Keratinocyte (primary cell): ENCODE data around the gene PLAAT4. TPM values are rescaled to one million over a fixed set of nuclear protein-coding genes. Genes with fewer than 3 reads are reported as not detected.

Experiments used
- DNase-seq: peaks from one replicate; pipeline ENCODE4 v3.0.0-alpha.2; 2011; ENCODE audit warnings: low read depth, missing footprints, low spot score
- FAIRE-seq: peaks from 2 replicates; lab custom pipeline; 2011; peaks lifted over from hg19 to GRCh38; lab: Jason Lieb, UNC
- H2AFZ ChIP-seq: 2 replicates; pipeline ENCODE4 v1.6.0; 2012; ENCODE audit warnings: low read length, control low read depth, inconsistent platforms; ENCODE audit not compliant: control insufficient read depth
- H3K27ac ChIP-seq: 2 replicates; pipeline ENCODE4 v1.5.1; 2011; ENCODE audit warnings: low read length; ENCODE audit not compliant: control insufficient read depth, insufficient read depth
- H3K27me3 ChIP-seq: 3 replicates; pipeline ENCODE4 v1.6.0; 2011; ENCODE audit warnings: low read length; ENCODE audit not compliant: control insufficient read depth, insufficient read depth; ENCODE audit errors: extremely low read depth
- H3K36me3 ChIP-seq, 2 experiments: 2 replicates in 1 of 2; 3 replicates in 1 of 2; pipeline ENCODE4 v1.5.1; 2011; ENCODE audit warnings: low read length in 2 of 2, mild to moderate bottlenecking in 1 of 2; ENCODE audit not compliant: control insufficient read depth in 2 of 2, insufficient read depth in 2 of 2; ENCODE audit errors: extremely low read depth in 1 of 2
- H3K4me1 ChIP-seq: 3 replicates; pipeline ENCODE4 v1.5.1; 2011; ENCODE audit warnings: low read length; ENCODE audit not compliant: control insufficient read depth, insufficient read depth; ENCODE audit errors: extremely low read depth
- H3K4me2 ChIP-seq: 3 replicates; pipeline ENCODE4 v1.6.0; 2011; ENCODE audit warnings: low read depth, low read length; ENCODE audit not compliant: control insufficient read depth, insufficient read depth; ENCODE audit errors: extremely low read depth
- H3K4me3 ChIP-seq, 3 experiments: fragments of 200-600 bp in 1 of 3; sonication (generic) in 1 of 3; 2 replicates in 2 of 3; 3 replicates in 1 of 3; pipeline ENCODE4 v1.5.1; 2011 to 2016; ENCODE audit warnings: low read length in 3 of 3, mild to moderate bottlenecking in 3 of 3, control low read depth in 2 of 3, inconsistent platforms in 1 of 3, low read depth in 1 of 3, mixed read lengths in 1 of 3, mixed run types in 1 of 3, moderate library complexity in 1 of 3; ENCODE audit not compliant: control insufficient read depth in 2 of 3, insufficient read depth in 2 of 3; ENCODE audit errors: extremely low read depth in 1 of 3
- H3K79me2 ChIP-seq: 2 replicates; pipeline ENCODE4 v1.6.0; 2012; ENCODE audit warnings: low read length; ENCODE audit not compliant: control insufficient read depth, insufficient read depth
- H3K9ac ChIP-seq: 3 replicates; pipeline ENCODE4 v1.6.0; 2011; ENCODE audit warnings: low read length; ENCODE audit not compliant: control insufficient read depth, insufficient read depth; ENCODE audit errors: extremely low read depth
- H3K9me1 ChIP-seq: 3 replicates; pipeline ENCODE4 v1.6.0; 2011; ENCODE audit warnings: low read length; ENCODE audit not compliant: control insufficient read depth, insufficient read depth; ENCODE audit errors: extremely low read depth
- H3K9me3 ChIP-seq: 2 replicates; pipeline ENCODE4 v1.5.1; 2012; ENCODE audit warnings: low read depth, low read length; ENCODE audit not compliant: control insufficient read depth
- H4K20me1 ChIP-seq: 3 replicates; pipeline ENCODE4 v1.6.0; 2011; ENCODE audit warnings: low read length; ENCODE audit not compliant: control insufficient read depth, insufficient read depth; ENCODE audit errors: extremely low read depth
- CTCF ChIP-seq, 3 experiments: IDR thresholded peaks in 1 of 3; conservative IDR thresholded peaks in 1 of 3; optimal IDR thresholded peaks in 1 of 3; 2 replicates in 2 of 3; 3 replicates in 1 of 3; pipeline versions ENCODE3 to v1.5.1; 2011; ENCODE audit warnings: low read length in 3 of 3, mild to moderate bottlenecking in 3 of 3, moderate library complexity in 2 of 3, control low read depth in 1 of 3, inconsistent platforms in 1 of 3; ENCODE audit not compliant: insufficient read depth in 2 of 3; ENCODE audit errors: extremely low read depth in 1 of 3
- EZH2 ChIP-seq: IDR thresholded peaks from one replicate; pipeline ENCODE4 v1.6.1; 2012; ENCODE audit warnings: inconsistent platforms, mild to moderate bottlenecking, low read length, moderate library complexity
- dilution Hi-C: fragments of 300-500 bp; cut with MboI; formaldehyde crosslinking; loops from one replicate; pipeline ENCODE4 v1.7.0; 2020; ENCODE audit warnings: low sequenced_read_pairs; ENCODE audit not compliant: extremely low pct_ligation_motif_present
- polyA plus RNA-seq, 5 experiments: library from polyadenylated mRNA; depleted of rRNA in 3 of 5; stranded (reverse) in 3 of 5; stranded (forward) in 1 of 5; unstranded in 1 of 5; fragments of >200 nt; gene quantifications; 1 replicate in 1 of 5; 2 replicates in 3 of 5; 3 replicates in 1 of 5; pipeline versions ENCODE4 v1.2.1 to v1.2.3, GENCODE V29; 2011 to 2012; ENCODE audit warnings: missing spikeins in 2 of 5, low read depth in 1 of 5, low replicate concordance in 1 of 5

Gene PLAAT4
- polyA plus RNA-seq, 1 donor (not counting 4 experiments of a cell fraction or from before 2014, with no cell fraction given): 2.0 TPM

- Histone ChIP-seq H3K4me2 (no peak overlapping the region), H3K9ac (no peak overlapping the region)
These were observed 4.5 kb upstream of the PLAAT4 start for GRCh38 chr11:63532117-63532516.

DNA sequence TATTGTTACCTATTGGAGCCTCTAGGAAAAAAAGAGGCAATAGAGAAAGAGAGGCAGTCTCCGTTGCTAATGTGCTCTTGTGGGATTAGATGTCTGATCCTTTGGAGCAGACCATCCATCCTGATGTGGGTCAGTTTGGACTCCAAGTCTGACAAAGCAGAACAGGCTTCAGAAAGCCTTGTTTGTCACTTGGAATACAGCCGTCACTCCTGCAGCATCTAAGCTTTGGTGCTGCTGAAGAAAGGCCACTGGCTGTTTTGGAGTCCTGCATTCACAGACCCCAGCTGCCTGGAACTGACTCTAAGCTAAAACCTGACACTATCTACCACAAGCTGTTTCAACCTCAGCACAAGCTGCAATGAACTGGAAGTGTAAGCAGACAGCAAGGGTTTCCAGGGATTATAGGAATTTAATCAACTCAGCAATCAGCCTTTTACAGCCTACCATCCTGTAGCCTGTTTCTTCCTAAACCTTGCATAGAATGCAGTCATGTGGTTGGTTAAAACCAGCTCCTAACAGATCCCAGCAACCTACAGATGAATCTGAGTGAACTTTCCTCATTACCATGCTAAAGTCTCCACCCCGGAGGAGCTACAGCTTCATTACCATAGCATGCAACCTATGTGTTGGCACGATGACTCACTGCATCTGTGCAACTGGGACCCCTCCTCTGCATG, 3.7 kb upstream of the PLAAT4 start:
- Histone ChIP-seq H3K9me3 (no peaks in the 10 kb centered on the region), H3K4me3 (no peak overlapping the region), H3K9me1 (no peaks in the 10 kb centered on the region), H3K27me3 (no peaks in the 10 kb centered on the region), H3K9ac (no peak overlapping the region), H2AFZ (no peak overlapping the region), H3K4me1 (peaks cover 24% of the 10 kb centered on the region), H4K20me1 (no peaks in the 10 kb centered on the region), H3K4me2 (no peak overlapping the region), H3K79me2 (no peaks in the 10 kb centered on the region), H3K27ac (no peak overlapping the region), H3K36me3 (no peaks in the 10 kb centered on the region)
- FAIRE-seq (no peak), DNase-seq (no peak)
- TF ChIP-seq EZH2 (no peak), CTCF (optimal IDR thresholded peaks at IDR 0.05 in 1 of 3, IDR thresholded peaks at IDR 0.05 in 1 of 3, conservative IDR thresholded peaks at IDR 0.05 in 1 of 3; ENCODE audit: extremely low read depth in 1 of 3, insufficient read depth in 2 of 3, low read length in 3 of 3) (no peak)
- dilution Hi-C loops: no loop called here

More at GRCh38 chr11:63532117-63532516, 4.5 kb upstream of the PLAAT4 start:
- H3K79me2 ChIP-seq: no peaks in the 10 kb centered on the region
- dilution Hi-C loops: no loop called here
- no peaks in the 10 kb centered on the region for H3K9me1 ChIP-seq
- no peak for FAIRE-seq
- H3K4me3 ChIP-seq: no peak overlapping the region
- no peaks in the 10 kb centered on the region for H4K20me1 ChIP-seq
- H3K27ac ChIP-seq: no peak overlapping the region
- peaks cover 26% of the 10 kb centered on the region for H3K4me1 ChIP-seq
- no peaks in the 10 kb centered on the region for H3K36me3 ChIP-seq
- TF ChIP-seq CTCF (optimal IDR thresholded peaks at IDR 0.05 in 1 of 3, IDR thresholded peaks at IDR 0.05 in 1 of 3, conservative IDR thresholded peaks at IDR 0.05 in 1 of 3; ENCODE audit: extremely low read depth in 1 of 3, insufficient read depth in 2 of 3, low read length in 3 of 3) (no peak), EZH2 (no peak)
- H2AFZ ChIP-seq: no peak overlapping the region
- H3K27me3 ChIP-seq: no peaks in the 10 kb centered on the region
- no peaks in the 10 kb centered on the region for H3K9me3 ChIP-seq
- DNase-seq: no peak
